Smooth muscle cell (in vitro differentiated cells): ENCODE data around the gene RAPGEF5. TPM values are rescaled to one million over a fixed set of nuclear protein-coding genes. Genes with fewer than 3 reads are reported as not detected.

Experiments used
- DNase-seq: peaks from one replicate; lab custom pipeline; 2025; ENCODE audit not compliant: unreplicated experiment; lab: John Stamatoyannopoulos, UW
- H2AFZ ChIP-seq: fragments of 200-600 bp; sonication (generic); 2 replicates; pipeline ENCODE4 v1.6.0; 2016; ENCODE audit warnings: antibody characterized with exemption, low read depth, mild to moderate bottlenecking
- H3F3A ChIP-seq: fragments of 200-600 bp; sonication (generic); 2 replicates; pipeline ENCODE4 v1.6.0; 2017; ENCODE audit warnings: antibody characterized with exemption, low read depth
- H3K27ac ChIP-seq: fragments of 200-600 bp; sonication (generic); 2 replicates; pipeline ENCODE4 v1.5.1; 2016; ENCODE audit warnings: low read depth, mild to moderate bottlenecking
- H3K27me3 ChIP-seq: fragments of 200-600 bp; sonication (generic); 2 replicates; pipeline ENCODE4 v1.6.1; 2016; ENCODE audit warnings: low read depth, mild to moderate bottlenecking
- H3K36me3 ChIP-seq: fragments of 200-600 bp; sonication (generic); 2 replicates; pipeline ENCODE4 v1.5.1; 2016; ENCODE audit warnings: low read depth
- H3K4me1 ChIP-seq: fragments of 200-600 bp; sonication (generic); 2 replicates; pipeline ENCODE4 v1.5.1; 2016; ENCODE audit warnings: low read depth
- H3K4me2 ChIP-seq: fragments of 200-600 bp; sonication (generic); 2 replicates; pipeline ENCODE4 v1.6.0; 2016; ENCODE audit warnings: mild to moderate bottlenecking
- H3K4me3 ChIP-seq: fragments of 200-600 bp; sonication (generic); 2 replicates; pipeline ENCODE4 v1.5.1; 2016; ENCODE audit warnings: mild to moderate bottlenecking
- H3K79me2 ChIP-seq: fragments of 200-600 bp; sonication (generic); 2 replicates; pipeline ENCODE4 v1.6.0; 2016; ENCODE audit warnings: low read depth, mild to moderate bottlenecking
- H3K9ac ChIP-seq: fragments of 200-600 bp; sonication (generic); 2 replicates; pipeline ENCODE4 v1.6.0; 2016; ENCODE audit warnings: low read depth
- H3K9me3 ChIP-seq: fragments of 200-600 bp; sonication (generic); replicated peaks from 2 replicates; pipeline ENCODE4 v1.5.1; 2016; ENCODE audit warnings: low read depth
- H4K20me1 ChIP-seq: fragments of 200-600 bp; sonication (generic); 2 replicates; pipeline ENCODE4 v1.6.0; 2016; ENCODE audit warnings: low read depth
- CTCF ChIP-seq: fragments of 200-600 bp; sonication (generic); IDR thresholded peaks from 2 replicates; pipeline ENCODE4 v1.5.1; 2017; ENCODE audit warnings: borderline replicate concordance, mild to moderate bottlenecking, antibody characterized with exemption; ENCODE audit not compliant: insufficient read depth, poor library complexity, severe bottlenecking
- WGBS: methylation state at CpG from one replicate; pipeline ENCODE4 v1.1.7; 2016; ENCODE audit warnings: low lambda C conversion rate; 5-methylcytosine and 5-hydroxymethylcytosine counted together
- polyA plus RNA-seq: library from polyadenylated mRNA; unstranded; fragments of >200 nt; fragmentation: Nextera tagmentation; extraction: Ambion mirVana; gene quantifications from 2 replicates; pipeline ENCODE4 v1.2.1, GENCODE V29; 2016
- total RNA-seq: library from RNA; depleted of rRNA; stranded (reverse); fragments of >200 nt; gene quantifications from 2 replicates; pipeline ENCODE4 v1.2.3, GENCODE V29; 2014

RAPGEF5 gene
- total and polyA plus RNA-seq, 2 experiments from 2014 or later: 11.4 TPM; not detected in 1

GRCh38 chr7:22110227-22110839 lies 246.6 kb downstream of the RAPGEF5 start:
- Histone ChIP-seq H3K4me3 (no peak overlapping the region), H3K27ac (no peak overlapping the region), H2AFZ (no peak overlapping the region), H3K79me2 (no peaks in the 10 kb centered on the region), H3K9ac (no peak overlapping the region), H4K20me1 (no peaks in the 10 kb centered on the region), H3K36me3 (no peaks in the 10 kb centered on the region), H3K27me3 (no peaks in the 10 kb centered on the region), H3K9me3 (no peaks in the 10 kb centered on the region), H3F3A (no peaks in the 10 kb centered on the region), H3K4me1 (no peaks in the 10 kb centered on the region), H3K4me2 (no peak overlapping the region)
- TF ChIP-seq CTCF: peak; percentile 88
- 15% methylated on average over 6 of the region's 6 CpGs for WGBS
- DNase-seq: peak; percentile 4

GRCh38 chr7:22109761-22110160 lies 247.2 kb downstream of the RAPGEF5 start:
- 71% methylated on average over 7 of the region's 7 CpGs for WGBS
- no peak overlapping the region for H3K27ac ChIP-seq
- H3K4me1 ChIP-seq: no peaks in the 10 kb centered on the region
- H4K20me1 ChIP-seq: no peaks in the 10 kb centered on the region
- no peaks in the 10 kb centered on the region for H3K27me3 ChIP-seq
- no peaks in the 10 kb centered on the region for H3K79me2 ChIP-seq
- H3K4me3 ChIP-seq: no peak overlapping the region
- no peaks in the 10 kb centered on the region for H3F3A ChIP-seq
- H2AFZ ChIP-seq: no peak overlapping the region
- no peaks in the 10 kb centered on the region for H3K9me3 ChIP-seq
- no peak for DNase-seq
- TF ChIP-seq CTCF: peak; percentile 44
- H3K36me3 ChIP-seq: no peaks in the 10 kb centered on the region
- H3K9ac ChIP-seq: no peak overlapping the region
- H3K4me2 ChIP-seq: no peak overlapping the region

- Histone ChIP-seq H4K20me1 (no peaks in the 10 kb centered on the region), H3K4me3 (no peak overlapping the region), H3K36me3 (no peaks in the 10 kb centered on the region), H3K9ac (no peak overlapping the region), H2AFZ (no peak overlapping the region), H3K79me2 (no peaks in the 10 kb centered on the region), H3K27me3 (no peaks in the 10 kb centered on the region), H3K4me1 (no peaks in the 10 kb centered on the region), H3K27ac (no peak overlapping the region), H3K4me2 (no peak overlapping the region), H3F3A (no peaks in the 10 kb centered on the region), H3K9me3 (no peaks in the 10 kb centered on the region)
- no peak for DNase-seq
- no peak for TF ChIP-seq CTCF
- WGBS: 87% methylated on average over 13 of the region's 13 CpGs
Measured at GRCh38 chr7:22108151-22108845, 248.7 kb downstream of the RAPGEF5 start.
